Activated CD4-positive, alpha-beta memory T cell treated with anti-CD3 and anti-CD28 coated beads for 36 hours (primary cell): Measurements from ENCODE around the gene OOSP2. TPM values are rescaled to one million over a fixed set of nuclear protein-coding genes. Genes with fewer than 3 reads are reported as not detected.

ENCODE experiments used
- CTCF ChIA-PET: fragments of 350-600 bp; sonication (Branson Sonifier 250); formaldehyde crosslinking; loops from one replicate; lab custom pipeline; 2021; ENCODE audit warnings: antibody characterized with exemption, inconsistent platforms; lab: Charles Lee
- POLR2A ChIA-PET: fragments of 350-600 bp; sonication (Branson Sonifier 250); formaldehyde crosslinking; loops from one replicate; lab custom pipeline; 2021; ENCODE audit warnings: antibody characterized with exemption; lab: Charles Lee
- DNase-seq: peaks from one replicate; pipeline ENCODE4 v3.0.0-alpha.2; 2020
- H3K27ac Mint-ChIP-seq: one replicate; pipeline ENCODE4 v1.8.0; 2021; ENCODE audit warnings: mixed read lengths
- H3K27me3 Mint-ChIP-seq: one replicate; pipeline ENCODE4 v1.8.0; 2021; ENCODE audit warnings: mixed read lengths
- H3K36me3 Mint-ChIP-seq: one replicate; pipeline ENCODE4 v1.8.0; 2021; ENCODE audit warnings: mixed read lengths
- H3K4me1 Mint-ChIP-seq: one replicate; pipeline ENCODE4 v1.8.0; 2021; ENCODE audit warnings: low read depth, mixed read lengths
- H3K4me3 Mint-ChIP-seq: one replicate; pipeline ENCODE4 v1.8.0; 2021; ENCODE audit warnings: mild to moderate bottlenecking, mixed read lengths
- H3K9me3 Mint-ChIP-seq: one replicate; pipeline ENCODE4 v1.8.0; 2021; ENCODE audit warnings: mixed read lengths
- intact Hi-C: fragments of 100-400 bp; cut with micrococcal nuclease; formaldehyde crosslinking; loops from one replicate; pipeline ENCODE4 v1.15.1; 2023
- total RNA-seq, 2 experiments: library from RNA; stranded (reverse); gene quantifications; one replicate each; pipeline ENCODE4 v1.2.3, GENCODE V29; 2021

Gene OOSP2
- total RNA-seq, 2 experiments from 2014 or later, result not detected

DNA sequence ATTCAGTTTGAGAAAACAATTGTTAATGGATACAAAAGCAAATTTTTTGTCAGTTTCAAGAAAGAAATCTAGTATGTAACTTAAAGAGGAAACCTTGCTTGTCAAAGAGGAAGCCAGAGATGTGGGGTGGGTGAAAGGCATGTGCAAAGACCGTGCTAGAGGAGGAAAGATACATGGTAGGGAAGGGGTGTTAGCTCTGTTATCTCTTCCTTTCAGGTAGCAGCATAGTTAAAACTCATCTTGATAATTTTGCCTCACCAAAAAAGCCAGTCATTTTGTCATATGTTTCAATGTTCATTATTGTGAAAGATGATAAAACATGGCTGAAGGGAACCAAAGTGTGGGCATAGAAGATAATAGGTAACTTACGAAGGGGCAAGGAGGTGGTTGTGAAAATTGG, 45.7 kb downstream of the OOSP2 start:
- intact Hi-C loops, result no loop called here
- ChIA-PET POLR2A (no interaction called here), CTCF (no interaction called here)
- Mint-ChIP-seq H3K27ac (no peak overlapping the region), H3K36me3 (no peaks in the 10 kb centered on the region), H3K27me3 (peaks cover 28% of the 10 kb centered on the region), H3K4me3 (no peak overlapping the region), H3K4me1 (no peaks in the 10 kb centered on the region), H3K9me3 (no peaks in the 10 kb centered on the region)
- no peak for DNase-seq

- H3K36me3 Mint-ChIP-seq, result no peaks in the 10 kb centered on the region
- H3K27ac Mint-ChIP-seq, result no peak overlapping the region
- DNase-seq, result no peak
- no peaks in the 10 kb centered on the region for H3K9me3 Mint-ChIP-seq
- no peaks in the 10 kb centered on the region for H3K4me1 Mint-ChIP-seq
- intact Hi-C loops, result no loop called here
- H3K27me3 Mint-ChIP-seq, result peaks cover 28% of the 10 kb centered on the region
- ChIA-PET POLR2A (no interaction called here), CTCF (no interaction called here)
- no peak overlapping the region for H3K4me3 Mint-ChIP-seq
These were observed 47.0 kb downstream of the OOSP2 start for GRCh38 chr11:60087239-60087638.

DNA sequence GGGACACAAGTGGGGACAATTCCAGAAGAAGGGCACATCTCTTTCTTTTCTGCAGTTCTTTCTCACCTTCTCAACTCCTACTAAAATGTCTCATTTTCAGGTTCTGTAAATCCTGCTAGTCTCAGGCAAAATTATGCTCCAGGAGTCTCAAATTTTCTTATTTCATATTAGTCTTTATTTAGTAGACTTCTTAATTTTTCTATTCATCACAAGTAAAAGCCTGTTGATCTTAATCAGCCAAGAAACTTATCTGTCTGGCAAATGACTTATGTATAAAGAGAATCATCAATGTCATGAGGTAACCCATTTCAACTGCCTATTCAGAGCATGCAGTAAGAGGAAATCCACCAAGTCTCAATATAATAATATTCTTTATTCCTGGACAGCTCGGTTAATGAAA, 48.2 kb downstream of the OOSP2 start, which contains the start of gene MS4A2:
TSS of gene MS4A2 (plus strand) at position 301 of the 400 bp plus-strand sequence. CDS start 102 bp downstream, outside the sequence.
- Mint-ChIP-seq H3K27ac (no peak within 1 kb of the TSS), H3K4me1 (no peaks in the 10 kb centered on the region), H3K27me3 (peaks cover 27% of the 10 kb centered on the region), H3K36me3 (no peaks in the 10 kb centered on the region), H3K4me3 (no peak within 1 kb of the TSS), H3K9me3 (no peaks in the 10 kb centered on the region)
- CTCF ChIA-PET, result no interaction called here
- intact Hi-C loops, result no loop called here
- POLR2A ChIA-PET, result no interaction called here
- no peak for DNase-seq

DNA sequence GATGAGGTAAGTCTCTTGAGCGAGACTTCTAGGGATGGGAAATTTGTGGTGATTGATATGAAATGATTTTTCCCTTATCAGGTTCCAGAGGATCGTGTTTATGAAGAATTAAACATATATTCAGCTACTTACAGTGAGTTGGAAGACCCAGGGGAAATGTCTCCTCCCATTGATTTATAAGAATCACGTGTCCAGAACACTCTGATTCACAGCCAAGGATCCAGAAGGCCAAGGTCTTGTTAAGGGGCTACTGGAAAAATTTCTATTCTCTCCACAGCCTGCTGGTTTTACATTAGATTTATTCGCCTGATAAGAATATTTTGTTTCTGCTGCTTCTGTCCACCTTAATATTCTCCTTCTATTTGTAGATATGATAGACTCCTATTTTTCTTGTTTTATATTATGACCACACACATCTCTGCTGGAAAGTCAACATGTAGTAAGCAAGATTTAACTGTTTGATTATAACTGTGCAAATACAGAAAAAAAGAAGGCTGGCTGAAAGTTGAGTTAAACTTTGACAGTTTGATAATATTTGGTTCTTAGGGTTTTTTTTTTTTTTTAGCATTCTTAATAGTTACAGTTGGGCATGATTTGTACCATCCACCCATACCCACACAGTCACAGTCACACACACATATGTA, 55.4 kb downstream of the OOSP2 start:
- Mint-ChIP-seq H3K4me3 (no peak overlapping the region), H3K4me1 (no peaks in the 10 kb centered on the region), H3K9me3 (no peaks in the 10 kb centered on the region), H3K27me3 (no peaks in the 10 kb centered on the region), H3K27ac (no peak overlapping the region), H3K36me3 (no peaks in the 10 kb centered on the region)
- ChIA-PET CTCF (no interaction called here), POLR2A (no interaction called here)
- intact Hi-C loops, result no loop called here
- DNase-seq, result no peak

DNA sequence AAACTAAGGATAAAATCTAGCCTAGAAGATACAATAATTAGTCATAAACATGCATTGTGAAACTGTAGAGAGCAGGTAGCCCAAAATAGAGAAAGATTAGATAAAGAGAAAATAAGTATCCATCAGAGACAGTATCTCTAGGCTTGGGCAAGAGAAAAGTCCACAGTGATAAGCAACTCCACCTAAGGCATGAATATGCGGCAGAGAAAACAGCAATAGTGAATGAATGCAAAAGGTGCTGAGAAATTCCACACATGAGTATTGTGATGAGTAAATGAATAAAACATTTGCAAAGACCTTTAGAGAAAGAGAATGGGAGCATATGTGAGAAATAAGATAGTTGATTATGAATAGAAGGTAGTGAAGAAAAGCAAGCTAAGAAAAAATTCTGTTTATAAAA, 57.0 kb downstream of the OOSP2 start:
- CTCF ChIA-PET, result no interaction called here
- H3K4me3 Mint-ChIP-seq, result no peak overlapping the region
- intact Hi-C loops, result no loop called here
- POLR2A ChIA-PET, result no interaction called here
- no peaks in the 10 kb centered on the region for H3K9me3 Mint-ChIP-seq
- H3K36me3 Mint-ChIP-seq, result no peaks in the 10 kb centered on the region
- H3K27me3 Mint-ChIP-seq, result no peaks in the 10 kb centered on the region
- H3K27ac Mint-ChIP-seq, result no peak overlapping the region
- DNase-seq, result no peak
- H3K4me1 Mint-ChIP-seq, result no peaks in the 10 kb centered on the region

Other genes with a start within 250 kb of the OOSP2 start
- 10 to 100 TPM; 80.2 to 80.5 TPM for gene MRPL16, start 229.6 kb upstream of the OOSP2 start, total RNA-seq
- not detected for gene CBLIF, start 194.9 kb upstream of the OOSP2 start, total RNA-seq
- not detected for gene TCN1, start 173.9 kb upstream of the OOSP2 start, total RNA-seq
- gene OOSP3, start 161.6 kb upstream of the OOSP2 start, total RNA-seq, result not detected
- gene OOSP1, start 102.0 kb upstream of the OOSP2 start, total RNA-seq, result not detected
- gene OOSP4A, start 76.4 kb upstream of the OOSP2 start, total RNA-seq, result not detected
- not detected for gene OOSP4B, start 23.2 kb upstream of the OOSP2 start, total RNA-seq
- not detected for gene MS4A3, start 16.3 kb downstream of the OOSP2 start, total RNA-seq
- not detected for gene MS4A2, start 48.3 kb downstream of the OOSP2 start, total RNA-seq
- not detected for gene MS4A6A, start 142.7 kb downstream of the OOSP2 start, total RNA-seq
- gene MS4A4E, start 202.7 kb downstream of the OOSP2 start, total RNA-seq, result not detected
- not detected for gene MS4A4A, start 240.3 kb downstream of the OOSP2 start, total RNA-seq